Esophagus muscularis mucosa (tissue), 4 donors: ENCODE data around the gene MGAT4B. TPM values are rescaled to one million over a fixed set of nuclear protein-coding genes. Genes with fewer than 3 reads are reported as not detected.

Experiments
- DNase-seq: peaks from one replicate; pipeline ENCODE4 v3.0.0-alpha.2; 2017; ENCODE audit errors: extremely low spot score
- H3K27ac ChIP-seq, 4 donors: fragments of 200-600 bp; sonication (generic); replicated peaks in 1 of 4; 1 replicate in 3 of 4; 2 replicates in 1 of 4; pipeline ENCODE4 v1.5.1; 2016 to 2019; ENCODE audit warnings: mild to moderate bottlenecking in 1 of 4
- H3K27me3 ChIP-seq, 4 donors: fragments of 200-600 bp; sonication (generic); one replicate each; pipeline versions ENCODE4 v1.5.1 to v1.6.0; 2016 to 2019
- H3K36me3 ChIP-seq, 4 donors: fragments of 200-600 bp; sonication (generic); one replicate each; pipeline ENCODE4 v1.5.1; 2016 to 2019
- H3K4me1 ChIP-seq, 4 donors: fragments of 200-600 bp; sonication (generic); one replicate each; pipeline ENCODE4 v1.5.1; 2016 to 2019
- H3K4me3 ChIP-seq, 4 donors: fragments of 200-600 bp; sonication (generic); 1 replicate in 2 of 4; 2 replicates in 2 of 4; pipeline ENCODE4 v1.5.1; 2016 to 2019; ENCODE audit warnings: mild to moderate bottlenecking in 4 of 4, moderate library complexity in 1 of 4
- H3K9me3 ChIP-seq, 4 donors: fragments of 200-600 bp; sonication (generic); 1 replicate in 3 of 4; 2 replicates in 1 of 4; pipeline ENCODE4 v1.5.1; 2016 to 2019
- EP300 ChIP-seq: sonication (generic); formaldehyde crosslinking; IDR thresholded peaks from one replicate; pipeline ENCODE4 v1.6.1; 2017; ENCODE audit warnings: antibody characterized with exemption
- POLR2A ChIP-seq: fragments of 450-650 bp; IDR thresholded peaks from one replicate; pipeline ENCODE4 v1.6.1; 2017; ENCODE audit warnings: antibody characterized with exemption, moderate library complexity, mild to moderate bottlenecking, low read depth
- POLR2AphosphoS5 ChIP-seq, 2 donors: sonication (generic); formaldehyde crosslinking; IDR thresholded peaks; one replicate each; pipeline ENCODE4 v1.6.1; 2017; ENCODE audit warnings: antibody characterized with exemption in 2 of 2
- WGBS: methylation state at CpG from one replicate; pipeline ENCODE4 v1.1.5; 2018; 5-methylcytosine and 5-hydroxymethylcytosine counted together
- intact Hi-C: fragments of 100-400 bp; cut with DNase I; formaldehyde crosslinking; loops from one replicate; pipeline ENCODE4 v1.15.1; 2023
- total RNA-seq, 4 donors: library from RNA; depleted of rRNA; stranded (reverse); fragments of >200 nt; gene quantifications; one replicate each; pipeline versions ENCODE4 v1.1.0 to v1.2.1, GENCODE V29; 2016
- TF ChIP-seq, protein P1 (sequence below), 3 experiments: fragments of 200-600 bp in 2 of 3; fragments of 450-650 bp in 1 of 3; sonication (generic) in 2 of 3; IDR thresholded peaks; one replicate each; pipeline ENCODE4 v1.5.1; 2017 to 2019; ENCODE audit warnings: antibody characterized with exemption in 3 of 3, mild to moderate bottlenecking in 2 of 3, moderate library complexity in 1 of 3

Gene MGAT4B
- total RNA-seq, 4 donors from 2014 or later, result 47.1 to 70.6 (median 59.2) TPM

- peak overlapping the region; percentile 93 to 100 (median 96) for H3K4me3 ChIP-seq
- H3K4me1 ChIP-seq, result peaks cover 62 to 78% (median 77%) of the 10 kb centered on the region in 4 donors
- TF ChIP-seq EP300, result no peak
- TF ChIP-seq POLR2A, result no peak
- TF ChIP-seq, protein P1, sequence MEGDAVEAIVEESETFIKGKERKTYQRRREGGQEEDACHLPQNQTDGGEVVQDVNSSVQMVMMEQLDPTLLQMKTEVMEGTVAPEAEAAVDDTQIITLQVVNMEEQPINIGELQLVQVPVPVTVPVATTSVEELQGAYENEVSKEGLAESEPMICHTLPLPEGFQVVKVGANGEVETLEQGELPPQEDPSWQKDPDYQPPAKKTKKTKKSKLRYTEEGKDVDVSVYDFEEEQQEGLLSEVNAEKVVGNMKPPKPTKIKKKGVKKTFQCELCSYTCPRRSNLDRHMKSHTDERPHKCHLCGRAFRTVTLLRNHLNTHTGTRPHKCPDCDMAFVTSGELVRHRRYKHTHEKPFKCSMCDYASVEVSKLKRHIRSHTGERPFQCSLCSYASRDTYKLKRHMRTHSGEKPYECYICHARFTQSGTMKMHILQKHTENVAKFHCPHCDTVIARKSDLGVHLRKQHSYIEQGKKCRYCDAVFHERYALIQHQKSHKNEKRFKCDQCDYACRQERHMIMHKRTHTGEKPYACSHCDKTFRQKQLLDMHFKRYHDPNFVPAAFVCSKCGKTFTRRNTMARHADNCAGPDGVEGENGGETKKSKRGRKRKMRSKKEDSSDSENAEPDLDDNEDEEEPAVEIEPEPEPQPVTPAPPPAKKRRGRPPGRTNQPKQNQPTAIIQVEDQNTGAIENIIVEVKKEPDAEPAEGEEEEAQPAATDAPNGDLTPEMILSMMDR (IDR thresholded peaks at IDR 0.05), result no peak
- TF ChIP-seq POLR2AphosphoS5 (IDR thresholded peaks at IDR 0.05), result no peak
- no peaks in the 10 kb centered on the region for H3K27me3 ChIP-seq
- peak overlapping the region; percentile 99 to 100 (median 100) for H3K27ac ChIP-seq
- intact Hi-C loops, result loop anchor here (5.0 kb wide), 1 partner anchor 37 kb away; the partner anchor contains the start of gene MRNIP
- 43% methylated on average over 2 of the region's 12 CpGs for WGBS
- peaks cover 18 to 33% (median 29%) of the 10 kb centered on the region in 4 donors for H3K36me3 ChIP-seq
- no peak for DNase-seq
- no peaks in the 10 kb centered on the region for H3K9me3 ChIP-seq
Observed at GRCh38 chr5:179820127-179820482, 13.4 kb upstream of the MGAT4B start.

DNA sequence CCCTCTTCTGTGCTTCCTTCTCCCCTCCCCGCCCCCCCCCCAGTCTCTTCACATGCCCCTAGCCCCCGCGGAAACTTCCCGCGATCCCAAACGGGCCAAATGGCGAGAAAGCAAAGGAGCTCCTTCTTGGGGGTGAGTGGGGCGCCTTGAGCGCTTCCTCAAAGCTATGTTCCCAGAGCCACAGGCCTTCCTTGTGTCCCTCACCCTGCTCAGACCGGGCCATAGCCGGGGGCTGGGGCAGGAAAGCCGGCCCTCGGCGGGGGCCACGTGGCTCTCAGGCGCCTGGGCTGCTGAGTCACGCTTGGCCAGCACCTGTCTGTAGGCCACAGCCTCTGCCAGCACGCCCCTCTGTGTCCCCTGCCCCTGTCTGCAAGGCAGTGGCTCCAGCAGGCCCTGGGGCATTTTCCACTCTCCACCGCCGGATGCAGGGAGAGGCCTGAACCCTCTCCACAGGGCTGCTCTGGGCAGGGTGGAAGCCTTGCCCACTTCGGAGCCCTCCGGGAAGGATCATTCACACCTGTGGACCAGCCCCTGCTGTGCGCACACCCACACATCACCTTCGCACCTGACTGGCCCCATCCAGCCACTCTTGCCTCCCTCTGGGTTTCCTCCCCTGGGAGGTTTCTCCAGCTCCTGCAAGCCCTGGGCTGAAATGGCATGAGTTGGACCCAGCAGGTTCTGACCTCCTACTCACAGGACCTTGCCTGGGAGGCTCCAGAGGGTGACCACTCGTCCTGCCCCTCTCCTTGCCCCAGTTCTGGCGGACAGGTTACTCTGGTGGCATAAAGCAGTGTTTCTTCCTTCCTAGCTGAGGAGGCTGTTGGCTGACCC is 12.8 kb upstream of the MGAT4B start:
- H3K36me3 ChIP-seq, result peaks cover 12 to 27% (median 23%) of the 10 kb centered on the region in 4 donors
- H3K27me3 ChIP-seq, result no peaks in the 10 kb centered on the region
- H3K4me3 ChIP-seq, result peak overlapping the region; percentile 93 to 100 (median 96)
- TF ChIP-seq, protein P1 (IDR thresholded peaks at IDR 0.05), result no peak
- TF ChIP-seq EP300 (no peak), POLR2AphosphoS5 (IDR thresholded peaks at IDR 0.05) (peak in 1 of 2 donors; percentile 2), POLR2A (no peak)
- no peak for DNase-seq
- intact Hi-C loops, result loop anchor here (5.0 kb wide), 1 partner anchor 38 kb away; the partner anchor contains the start of gene MRNIP
- WGBS, result 56% methylated on average over 6 of the region's 26 CpGs
- no peaks in the 10 kb centered on the region for H3K9me3 ChIP-seq
- peaks cover 56 to 73% (median 71%) of the 10 kb centered on the region in 4 donors for H3K4me1 ChIP-seq
- peak overlapping the region; percentile 99 to 100 (median 100) for H3K27ac ChIP-seq

GRCh38 chr5:179818746-179819295 is 12.2 kb upstream of the MGAT4B start:
- peaks cover 50 to 66% (median 64%) of the 10 kb centered on the region in 4 donors for H3K4me1 ChIP-seq
- peak; percentile 51 for TF ChIP-seq EP300
- TF ChIP-seq POLR2A, result peak; percentile 27
- TF ChIP-seq, protein P1 (IDR thresholded peaks at IDR 0.05), result peak in 1 of 3 experiments; percentile 4
- peak; percentile 91 to 98 for TF ChIP-seq POLR2AphosphoS5 (IDR thresholded peaks at IDR 0.05)
- intact Hi-C loops, result no loop called here
- peaks cover 5 to 20% (median 16%) of the 10 kb centered on the region in 4 donors for H3K36me3 ChIP-seq
- H3K4me3 ChIP-seq, result peak overlapping the region; percentile 93 to 100 (median 96)
- H3K9me3 ChIP-seq, result no peaks in the 10 kb centered on the region
- 3% methylated on average over 8 of the region's 35 CpGs for WGBS
- H3K27me3 ChIP-seq, result no peaks in the 10 kb centered on the region
- peak; percentile 98 for DNase-seq
- peak overlapping the region; percentile 99 to 100 (median 100) for H3K27ac ChIP-seq

DNA sequence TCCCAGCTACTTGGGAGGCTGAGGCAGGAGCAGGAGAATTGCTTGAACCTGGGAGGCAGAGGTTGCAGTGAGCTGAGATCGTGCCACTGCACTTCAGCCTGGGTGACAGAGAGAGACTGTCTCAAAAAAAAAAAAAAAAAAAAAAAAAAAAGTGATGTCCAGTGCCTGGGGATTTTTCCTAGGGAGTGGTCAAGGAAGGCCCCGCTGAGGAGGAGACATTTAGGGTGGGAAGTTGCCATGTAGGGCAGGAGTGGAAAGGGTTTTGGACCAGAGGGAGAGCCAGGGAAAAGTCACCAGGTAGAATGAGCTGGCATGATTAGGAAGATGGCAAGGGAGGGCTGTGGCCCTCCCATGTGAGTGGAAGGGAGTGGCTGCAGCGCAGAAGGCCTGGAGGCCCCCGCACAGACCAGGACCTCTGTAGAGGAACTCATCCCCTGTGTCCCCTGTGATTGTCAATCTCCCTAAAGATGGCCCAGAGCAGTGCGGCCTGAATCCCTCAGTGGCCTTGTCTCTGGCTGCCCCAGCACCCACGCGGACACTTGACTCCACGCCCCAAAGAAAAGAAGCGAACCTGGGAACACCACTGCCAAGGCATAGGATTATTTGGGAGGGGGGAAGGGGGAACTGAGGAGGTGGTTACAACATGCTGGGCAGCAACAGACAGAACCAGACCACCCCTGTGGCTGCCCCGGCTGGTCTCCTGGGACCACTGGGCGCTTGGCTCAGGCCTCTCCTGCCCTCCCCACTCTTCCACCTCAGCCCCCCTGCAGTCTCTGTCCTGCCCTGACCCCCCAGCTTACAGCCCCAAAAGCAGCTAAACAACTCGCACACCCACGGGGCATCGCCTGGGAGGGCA is 11.5 kb upstream of the MGAT4B start:
- Histone ChIP-seq H3K9me3 (no peaks in the 10 kb centered on the region), H3K27ac (peak overlapping the region; percentile 99 to 100 (median 100)), H3K4me3 (peak overlapping the region; percentile 93 to 100 (median 96)), H3K27me3 (no peaks in the 10 kb centered on the region), H3K4me1 (peaks cover 43 to 59% (median 57%) of the 10 kb centered on the region in 4 donors), H3K36me3 (peaks cover 0 to 15% (median 10%) of the 10 kb centered on the region in 4 donors)
- no peak for DNase-seq
- 50% methylated on average over 12 of the region's 14 CpGs for WGBS
- intact Hi-C loops, result no loop called here
- TF ChIP-seq, protein P1 (IDR thresholded peaks at IDR 0.05), result no peak
- TF ChIP-seq POLR2AphosphoS5 (IDR thresholded peaks at IDR 0.05), result no peak
- TF ChIP-seq POLR2A, result no peak
- TF ChIP-seq EP300, result no peak
